ENCODE data around the gene ENKD1.

The ENKD1 gene

DNA sequence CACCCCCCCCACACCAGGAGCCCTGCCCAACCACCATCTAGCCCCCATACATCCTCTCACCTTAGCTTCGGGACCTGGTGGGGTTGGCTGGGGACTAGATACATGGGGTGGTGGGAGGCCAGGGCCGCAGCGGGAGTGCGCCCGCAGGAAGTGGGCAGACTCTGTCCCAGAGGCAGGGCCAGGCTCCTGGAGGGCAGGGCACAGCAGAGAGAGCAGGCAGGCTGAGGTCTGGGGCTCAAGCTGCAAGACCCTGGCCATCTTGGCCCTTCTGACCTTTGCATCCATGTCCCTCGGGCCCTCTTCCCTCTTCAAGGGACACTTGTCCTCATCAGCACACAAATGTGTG is 2.7 kb downstream of the ENKD1 start:
- no peak for DNase-seq (ENCODE audit: low read depth)

DNA sequence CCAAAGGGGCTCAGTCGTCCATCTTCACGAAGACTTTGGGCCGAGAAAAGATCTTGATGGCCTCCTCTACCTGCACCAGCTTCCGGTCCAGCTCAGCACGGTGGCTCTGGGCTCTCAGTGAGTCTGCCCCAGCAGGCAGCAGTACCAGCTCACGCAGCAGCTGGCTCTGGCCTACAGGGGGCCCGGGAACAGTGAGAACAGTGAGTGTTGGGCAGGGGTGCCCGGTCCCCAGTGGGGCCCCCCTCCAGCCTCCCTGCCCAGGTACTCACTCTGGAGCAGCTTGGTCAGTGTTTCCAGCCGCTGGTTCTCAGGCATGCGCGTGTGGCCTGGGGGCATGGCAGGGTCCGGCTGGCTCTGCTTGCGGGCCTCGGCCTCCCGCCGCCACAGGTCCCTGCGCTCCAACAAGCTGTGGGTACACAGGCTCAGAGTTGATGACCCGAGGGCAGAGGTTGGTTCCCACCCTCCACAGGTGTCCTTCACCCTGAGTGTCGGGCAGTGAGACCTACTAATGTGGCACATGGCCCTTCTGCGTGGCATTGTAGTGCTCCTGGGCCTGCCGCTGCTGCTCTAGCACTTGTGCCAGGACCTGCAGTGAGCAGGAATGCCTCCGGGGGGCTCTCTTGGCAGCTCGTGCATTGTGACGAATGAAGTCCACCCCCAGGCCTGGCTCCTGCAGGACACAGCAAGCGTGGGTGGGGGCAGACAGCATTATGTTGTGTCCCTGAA is 3.2 kb downstream of the ENKD1 start:
- DNase-seq (ENCODE audit: low read depth), result no peak

DNA sequence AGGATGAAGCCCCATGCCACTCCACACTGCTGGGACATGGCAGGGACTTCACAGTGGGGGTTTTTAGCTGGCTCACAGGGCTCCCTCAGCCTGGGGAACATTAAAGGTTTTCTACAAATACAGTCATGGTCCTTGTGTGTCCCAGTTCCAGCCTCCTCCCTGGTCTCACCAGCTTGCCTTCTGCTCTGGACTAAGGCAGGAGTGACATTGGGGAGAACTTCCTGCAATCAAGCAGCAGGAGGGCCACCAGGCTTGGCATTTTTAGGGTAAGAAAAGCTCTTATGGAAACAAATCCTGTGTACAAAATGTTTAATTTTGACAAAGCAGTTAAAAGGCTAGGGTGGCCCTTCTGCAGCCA is 3.9 kb downstream of the ENKD1 start:
- DNase-seq (ENCODE audit: low read depth), result no peak

DNA sequence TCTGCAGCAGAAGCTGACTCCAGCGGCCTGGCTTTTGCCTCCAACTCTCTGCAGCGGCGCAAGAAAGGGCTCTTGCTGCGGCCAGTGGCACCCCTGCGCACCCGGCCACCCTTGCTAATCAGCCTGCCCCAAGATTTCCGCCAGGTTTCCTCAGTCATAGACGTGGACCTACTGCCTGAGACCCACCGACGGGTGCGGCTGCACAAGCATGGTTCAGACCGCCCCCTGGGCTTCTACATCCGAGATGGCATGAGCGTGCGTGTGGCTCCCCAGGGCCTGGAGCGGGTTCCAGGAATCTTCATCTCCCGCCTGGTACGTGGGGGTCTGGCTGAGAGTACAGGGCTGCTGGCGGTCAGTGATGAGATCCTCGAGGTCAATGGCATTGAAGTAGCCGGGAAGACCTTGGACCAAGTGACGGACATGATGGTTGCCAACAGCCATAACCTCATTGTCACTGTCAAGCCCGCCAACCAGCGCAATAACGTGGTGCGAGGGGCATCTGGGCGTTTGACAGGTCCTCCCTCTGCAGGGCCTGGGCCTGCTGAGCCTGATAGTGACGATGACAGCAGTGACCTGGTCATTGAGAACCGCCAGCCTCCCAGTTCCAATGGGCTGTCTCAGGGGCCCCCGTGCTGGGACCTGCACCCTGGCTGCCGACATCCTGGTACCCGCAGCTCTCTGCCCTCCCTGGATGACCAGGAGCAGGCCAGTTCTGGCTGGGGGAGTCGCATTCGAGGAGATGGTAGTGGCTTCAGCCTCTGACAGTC is 4.5 kb downstream of the ENKD1 start:
- no peak for DNase-seq (ENCODE audit: low read depth)

DNA sequence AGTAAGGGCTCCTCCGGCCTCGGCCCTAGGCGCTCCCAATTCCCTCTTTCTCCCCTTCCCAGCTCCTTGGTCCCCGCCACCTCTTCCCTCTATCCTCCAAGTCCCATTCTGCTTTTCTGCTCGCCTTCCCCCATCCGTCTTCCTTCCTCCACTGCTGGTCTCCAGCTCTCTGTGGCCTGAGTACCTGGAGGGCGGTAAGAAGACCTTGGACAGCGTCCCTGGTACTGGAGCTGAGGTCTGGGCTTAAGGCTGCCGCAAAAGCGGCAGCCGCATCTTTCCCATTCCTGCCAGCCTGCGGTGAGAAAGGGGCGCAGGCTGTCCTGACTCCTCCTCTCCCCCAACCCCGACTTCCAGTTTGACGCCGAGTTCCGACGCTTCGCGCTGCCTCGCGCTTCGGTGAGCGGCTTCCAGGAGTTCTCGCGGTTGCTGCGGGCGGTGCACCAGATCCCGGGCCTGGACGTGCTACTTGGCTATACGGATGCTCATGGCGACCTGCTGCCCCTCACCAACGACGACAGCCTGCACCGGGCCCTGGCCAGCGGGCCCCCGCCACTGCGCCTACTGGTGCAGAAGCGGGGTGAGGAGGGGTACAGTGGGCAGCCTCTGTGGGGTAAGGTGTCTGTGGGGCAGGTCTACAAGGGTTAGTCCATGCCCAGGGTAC is 5.3 kb downstream of the ENKD1 start:
- DNase-seq (ENCODE audit: low read depth), result no peak

DNA sequence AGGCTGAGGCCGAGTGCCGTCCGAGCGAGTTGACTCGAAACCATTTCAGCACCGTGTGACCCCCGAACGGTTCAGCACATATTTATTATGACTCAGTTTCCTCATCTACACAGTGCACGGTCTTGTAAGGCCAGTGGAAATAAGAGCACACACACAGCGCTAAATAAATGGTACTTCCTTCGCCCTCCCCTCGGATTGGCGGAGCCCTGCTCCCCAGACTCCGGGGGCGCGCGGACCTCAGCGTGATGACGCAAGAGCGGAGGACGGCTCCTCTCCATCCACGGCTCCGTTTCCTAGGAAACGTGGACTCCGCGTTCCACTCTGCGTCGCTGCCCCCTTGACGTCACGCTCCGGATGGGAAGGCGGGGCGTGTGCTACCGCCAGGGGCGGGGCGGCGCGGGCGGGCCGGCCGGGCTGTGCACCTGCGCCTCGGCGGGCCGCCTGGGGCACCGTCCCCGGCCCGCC is 6.0 kb downstream of the ENKD1 start, which contains the start of gene PARD6A:
Gene PARD6A (plus strand): TSS at position 397 of the 465 bp plus-strand sequence. CDS start 79 bp downstream, outside the sequence.
- DNase-seq (ENCODE audit: low read depth), result peak; percentile 92

DNA sequence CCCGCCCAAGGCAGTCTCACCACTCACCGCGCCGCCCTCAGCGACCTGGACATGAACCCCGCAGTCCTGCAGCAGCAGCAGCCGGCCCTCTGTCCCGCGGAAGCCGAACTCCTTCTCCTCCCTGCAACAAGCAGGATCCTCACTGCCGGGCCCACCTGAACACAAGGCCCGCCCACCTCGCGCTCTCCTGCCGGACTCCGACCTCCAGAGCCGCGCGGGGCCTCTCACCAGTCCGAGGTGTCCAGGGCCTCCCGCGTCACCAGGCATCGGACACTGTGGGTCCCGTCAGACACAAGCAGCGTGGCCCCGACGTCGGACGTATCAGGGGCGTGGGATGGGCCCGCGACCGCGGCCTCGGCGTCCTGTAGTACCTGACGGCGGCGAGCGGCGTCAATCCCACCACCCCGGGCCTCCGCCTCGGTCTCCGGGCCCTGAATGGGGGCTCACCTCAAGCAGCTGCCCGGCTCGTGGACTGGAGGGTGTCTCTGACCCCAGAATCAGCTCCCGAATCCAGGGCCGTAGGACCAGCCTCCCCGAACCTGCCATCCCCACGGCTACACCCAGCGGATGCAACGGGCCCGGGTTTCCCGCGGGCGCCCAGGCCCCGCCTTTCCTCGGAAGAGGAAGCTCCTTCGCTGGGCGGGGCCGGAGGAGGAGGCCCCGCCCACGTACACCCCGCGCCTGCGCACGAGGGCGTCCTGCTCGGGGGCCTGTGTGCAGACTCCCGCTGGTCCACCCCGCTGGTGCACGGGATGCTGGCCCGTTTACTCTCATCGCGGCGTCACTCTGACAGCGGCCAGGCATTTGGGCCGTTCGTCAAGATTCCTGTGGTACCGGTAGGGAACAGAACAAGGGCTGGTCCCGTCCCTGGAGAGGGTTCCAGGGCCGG is 6.6 kb downstream of the ENKD1 start, which contains the start of gene ACD:
Gene ACD (minus strand): TSS at position 586 of the 889 bp plus-strand sequence. CDS start 40 bp downstream, at position 546.
- peak; percentile 89 for DNase-seq (ENCODE audit: low read depth)

DNA sequence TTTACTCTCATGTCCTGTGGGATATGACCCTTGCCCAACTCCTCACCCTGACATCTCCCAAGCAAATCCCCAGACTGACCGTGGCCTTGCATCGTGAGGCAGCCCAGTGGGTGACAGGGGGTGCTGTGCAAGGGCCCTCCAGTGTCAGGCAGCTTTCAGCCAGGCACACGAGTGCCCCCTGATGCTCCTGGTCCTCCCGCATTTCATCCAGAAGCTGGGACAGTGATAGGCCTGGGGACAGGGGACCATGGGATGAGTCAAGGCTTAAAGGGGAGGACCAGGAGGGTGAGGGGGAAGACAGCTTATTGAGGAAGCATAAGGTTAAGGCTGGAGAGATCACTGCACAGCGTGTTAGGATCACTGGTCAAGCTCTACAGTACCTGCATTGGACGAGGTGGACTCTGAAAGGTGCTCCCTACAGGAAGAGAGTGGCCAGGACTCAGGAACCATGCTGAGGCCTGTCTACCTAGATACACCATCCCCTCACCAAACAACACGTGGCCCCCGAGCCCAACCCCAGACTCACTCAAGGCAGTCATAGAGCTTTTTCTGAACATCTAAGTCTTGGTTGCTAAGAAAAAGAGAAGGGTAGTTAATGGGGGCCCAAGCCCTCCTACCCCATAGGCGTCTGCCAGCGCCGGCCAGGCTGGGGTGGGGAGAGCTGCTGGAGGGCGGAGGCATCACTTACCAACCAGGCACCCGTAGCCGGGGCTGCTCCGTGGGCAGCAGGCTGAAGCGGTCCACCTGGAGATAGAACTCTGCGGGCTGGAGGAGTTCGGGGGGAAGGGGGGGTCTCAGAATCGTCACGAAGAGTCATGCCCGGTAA is 7.5 kb downstream of the ENKD1 start:
- DNase-seq (ENCODE audit: low read depth), result no peak

DNA sequence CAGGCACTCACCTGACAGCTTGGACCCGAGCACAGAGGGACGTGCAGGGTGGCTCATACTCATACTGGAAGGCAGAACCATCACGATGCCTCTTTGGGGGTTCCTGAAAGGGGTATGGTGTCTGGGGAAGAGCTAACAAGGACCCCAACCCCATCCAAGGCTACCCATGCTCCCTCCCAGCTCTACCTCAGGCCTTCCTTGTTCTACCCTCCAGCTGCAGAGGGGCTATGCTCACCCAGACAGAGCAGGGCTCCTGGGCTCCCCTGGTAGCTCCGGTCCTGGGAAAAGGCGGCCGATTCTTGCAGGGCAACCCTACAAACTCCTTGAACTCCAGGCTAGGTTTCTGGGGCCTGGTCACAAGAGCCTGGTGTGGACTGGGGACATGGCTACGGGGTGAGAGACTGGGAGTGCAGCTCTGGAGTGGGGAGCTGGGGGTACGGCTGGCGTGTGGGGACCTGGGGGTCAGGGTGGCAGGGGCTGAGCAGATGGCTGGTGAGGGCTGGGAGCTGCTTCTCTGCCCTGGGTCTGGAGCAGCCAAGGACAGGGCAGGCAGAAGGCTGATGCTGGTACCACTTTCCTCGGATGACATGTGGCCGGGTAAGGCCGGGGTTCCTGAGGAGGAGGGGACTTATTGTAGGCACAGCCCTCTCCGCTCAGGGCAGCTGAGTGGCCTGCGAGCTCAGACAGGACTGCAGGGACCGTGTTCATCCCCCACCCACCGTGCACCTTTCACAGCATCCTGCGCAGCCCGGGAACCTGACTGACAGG is 8.6 kb downstream of the ENKD1 start:
- no peak for DNase-seq (ENCODE audit: low read depth)

DNA sequence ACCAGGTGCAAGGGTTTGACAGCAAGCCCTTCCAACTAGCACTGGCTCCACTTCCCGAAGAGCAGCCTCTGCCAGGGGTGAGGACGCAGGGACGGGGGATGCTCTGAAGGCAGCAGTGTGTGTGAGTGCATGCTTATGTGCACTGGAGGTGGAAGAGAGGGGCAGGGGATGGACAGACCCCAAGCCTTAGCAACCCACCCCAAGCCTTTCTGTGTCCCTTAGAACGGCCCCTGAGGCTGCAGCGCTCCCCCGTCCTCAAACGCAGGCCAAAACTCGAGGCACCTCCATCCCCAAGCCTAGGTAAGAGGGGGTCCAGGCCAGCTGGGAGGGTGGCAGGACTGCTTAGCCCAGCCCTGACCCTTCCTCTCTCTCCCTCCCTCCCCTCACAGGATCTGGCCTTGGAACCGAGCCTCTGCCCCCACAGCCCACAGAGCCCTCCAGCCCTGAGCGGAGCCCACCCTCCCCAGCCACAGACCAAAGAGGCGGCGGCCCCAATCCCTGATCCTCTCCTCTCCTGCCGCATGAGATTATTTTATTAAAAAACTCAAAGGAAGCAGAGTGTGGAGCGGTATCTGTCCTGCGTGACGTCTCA is 9.4 kb downstream of the ENKD1 start:
- DNase-seq (ENCODE audit: low read depth), result no peak

DNA sequence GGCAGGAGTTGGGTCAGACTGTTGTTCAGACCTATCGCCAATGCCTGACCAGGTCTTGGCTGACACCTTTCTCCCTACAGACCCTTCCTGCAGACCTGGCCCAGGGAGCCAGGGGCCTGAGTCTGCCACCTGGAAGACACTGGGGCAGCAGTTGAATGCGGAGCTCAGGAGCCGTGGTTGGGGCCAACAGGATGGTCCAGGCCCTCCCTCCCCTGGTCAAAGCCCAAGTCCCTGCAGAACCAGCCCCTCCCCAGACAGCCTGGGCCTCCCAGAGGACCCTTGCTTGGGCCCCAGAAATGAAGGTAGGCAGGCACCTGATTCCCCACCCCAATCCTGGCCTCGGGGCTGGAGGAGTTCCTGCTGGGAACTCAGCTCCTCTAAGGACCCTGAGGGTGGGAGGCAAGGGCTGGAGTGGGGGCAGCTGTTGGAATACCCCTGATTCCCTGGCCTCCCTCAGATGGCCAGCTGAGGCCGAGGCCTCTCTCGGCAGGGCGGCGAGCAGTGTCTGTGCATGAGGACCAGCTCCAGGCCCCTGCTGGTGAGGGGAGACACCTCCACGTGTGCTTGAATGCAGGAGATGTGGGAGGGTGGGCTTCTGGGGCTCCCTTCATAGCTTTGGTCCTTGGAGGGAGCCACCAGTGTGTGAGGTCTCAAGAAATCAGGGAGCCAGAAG is 10.1 kb downstream of the ENKD1 start:
- no peak for DNase-seq (ENCODE audit: low read depth)

DNA sequence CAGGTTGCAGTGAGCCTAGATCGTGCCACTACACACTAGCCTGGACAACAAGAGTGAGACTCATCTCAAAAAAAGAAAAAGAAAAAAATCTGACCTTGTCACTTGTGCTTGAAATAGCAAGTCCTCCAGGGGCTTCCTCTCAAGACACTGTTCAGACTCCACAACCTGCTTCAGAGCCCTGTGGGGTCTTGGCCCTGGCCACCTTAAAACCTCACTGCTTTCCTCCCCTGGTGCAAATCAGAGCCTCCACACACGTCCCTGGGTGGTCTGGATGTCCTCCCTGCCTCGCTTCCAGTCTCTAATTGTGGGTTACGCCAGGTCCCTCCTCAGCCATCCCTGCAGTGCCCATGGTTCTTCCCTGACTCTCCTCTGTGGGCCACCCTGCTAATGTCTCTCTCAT is 11.2 kb downstream of the ENKD1 start:
- DNase-seq (ENCODE audit: low read depth), result no peak

DNA sequence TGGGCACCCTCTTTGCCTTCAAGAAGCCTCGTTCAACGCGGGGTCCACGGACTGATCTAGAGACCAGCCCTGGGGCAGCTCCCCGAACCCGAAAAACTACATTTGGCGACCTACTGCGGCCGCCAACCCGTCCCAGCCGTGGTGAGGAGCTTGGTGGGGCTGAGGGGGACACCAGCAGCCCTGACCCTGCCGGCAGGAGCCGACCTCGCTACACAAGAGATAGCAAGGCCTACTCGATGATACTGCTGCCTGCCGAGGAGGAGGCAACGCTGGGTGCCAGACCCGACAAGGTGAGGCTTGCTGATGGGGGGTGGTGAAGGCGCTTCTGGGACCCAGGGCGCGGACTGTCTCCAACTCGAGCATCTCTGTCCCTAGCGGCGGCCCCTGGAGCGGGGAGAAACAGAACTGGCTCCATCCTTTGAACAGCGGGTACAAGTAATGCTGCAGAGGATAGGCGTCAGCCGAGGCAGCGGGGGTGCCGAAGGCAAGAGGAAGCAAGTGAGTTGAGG is 12.1 kb downstream of the ENKD1 start:
- no peak for DNase-seq (ENCODE audit: low read depth)

DNA sequence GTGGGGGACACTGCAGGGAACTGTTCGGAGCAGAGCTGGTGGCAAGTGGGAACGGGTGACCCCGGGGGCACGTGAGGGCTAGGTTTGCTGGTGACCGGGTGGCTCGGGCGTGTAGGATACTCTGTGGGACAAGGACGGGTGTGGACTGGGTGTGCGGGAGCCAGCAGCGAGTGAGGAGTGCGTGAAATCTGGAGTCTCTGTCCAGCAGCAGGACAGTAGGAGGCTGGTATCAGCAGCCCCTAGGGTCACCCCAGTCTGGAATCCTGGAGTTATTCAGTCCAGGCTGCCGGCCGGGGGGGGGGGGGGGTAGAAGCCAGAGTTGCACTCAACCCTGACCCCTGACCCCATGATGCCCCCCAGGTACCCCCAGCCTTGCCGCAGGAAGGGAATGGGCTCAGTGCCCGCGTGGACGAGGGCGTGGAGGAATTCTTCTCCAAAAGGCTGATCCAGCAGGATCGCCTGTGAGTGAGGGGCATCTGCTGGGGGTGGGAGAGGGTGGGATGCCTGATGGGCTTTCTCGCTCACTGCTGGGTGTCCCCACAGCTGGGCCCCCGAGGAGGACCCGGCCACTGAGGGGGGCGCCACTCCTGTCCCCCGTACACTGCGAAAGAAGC is 12.7 kb downstream of the ENKD1 start:
- DNase-seq (ENCODE audit: low read depth), result no peak

DNA sequence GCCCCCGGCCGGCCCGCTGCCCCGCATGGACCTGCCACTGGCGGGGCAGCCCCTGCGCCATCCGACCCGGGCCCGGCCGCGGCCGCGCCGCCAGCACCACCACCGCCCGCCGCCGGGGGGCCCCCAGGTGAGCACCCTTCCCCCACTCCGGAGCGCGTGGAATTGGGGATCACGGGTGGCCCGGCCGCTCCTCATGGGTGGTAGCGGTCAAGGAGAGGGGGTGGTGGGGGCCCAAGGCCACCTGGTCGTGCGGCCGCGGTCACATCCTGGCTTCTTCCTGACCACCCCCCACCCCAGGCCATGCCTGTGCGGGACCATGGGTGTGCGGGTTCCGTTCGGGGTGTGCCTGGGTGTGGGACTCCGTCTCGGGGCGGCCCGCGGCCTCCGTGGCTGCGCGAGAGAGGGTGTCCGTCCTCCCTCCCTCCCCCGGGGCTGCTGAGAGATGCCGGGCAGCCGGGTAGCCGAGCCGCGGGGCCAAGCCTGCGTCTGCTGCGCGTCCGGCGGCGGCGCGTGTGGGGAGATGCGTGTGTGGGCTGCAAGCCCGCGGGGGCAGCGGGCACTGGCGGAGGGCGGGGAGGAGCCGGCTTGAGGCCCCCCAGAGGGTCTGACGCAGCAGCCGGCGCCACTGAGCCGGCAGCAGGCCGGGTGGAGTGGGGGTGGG is 13.3 kb downstream of the ENKD1 start:
- DNase-seq (ENCODE audit: low read depth), result no peak

DNA sequence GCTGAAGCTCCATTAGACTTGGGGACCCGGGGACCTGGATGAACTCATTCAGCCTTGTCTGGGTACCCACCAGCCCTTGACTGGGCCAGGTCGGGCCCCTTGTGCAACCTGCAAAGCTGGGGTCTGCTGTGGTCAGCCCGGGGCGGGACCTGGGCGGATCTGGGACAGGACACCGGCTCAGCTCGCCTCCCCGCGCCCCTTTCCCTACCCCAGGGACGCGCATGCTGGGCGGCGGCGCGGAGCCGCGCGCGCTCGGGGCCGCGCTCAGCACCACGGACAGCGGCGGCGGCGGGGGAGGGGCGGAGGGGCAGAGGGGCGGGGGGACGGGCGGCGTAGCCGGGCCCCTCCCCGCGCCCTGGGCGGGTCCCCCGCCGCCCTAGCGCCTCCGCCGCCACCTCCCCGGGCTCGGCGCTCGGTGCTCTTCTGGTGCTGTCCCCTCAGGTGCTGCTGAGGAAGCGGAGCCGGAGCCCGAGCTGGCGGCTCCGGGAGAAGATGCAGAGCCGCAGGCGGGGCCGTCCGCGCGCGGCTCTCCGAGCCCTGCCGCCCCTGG is 13.9 kb downstream of the ENKD1 start:
- no peak for DNase-seq (ENCODE audit: low read depth)

DNA sequence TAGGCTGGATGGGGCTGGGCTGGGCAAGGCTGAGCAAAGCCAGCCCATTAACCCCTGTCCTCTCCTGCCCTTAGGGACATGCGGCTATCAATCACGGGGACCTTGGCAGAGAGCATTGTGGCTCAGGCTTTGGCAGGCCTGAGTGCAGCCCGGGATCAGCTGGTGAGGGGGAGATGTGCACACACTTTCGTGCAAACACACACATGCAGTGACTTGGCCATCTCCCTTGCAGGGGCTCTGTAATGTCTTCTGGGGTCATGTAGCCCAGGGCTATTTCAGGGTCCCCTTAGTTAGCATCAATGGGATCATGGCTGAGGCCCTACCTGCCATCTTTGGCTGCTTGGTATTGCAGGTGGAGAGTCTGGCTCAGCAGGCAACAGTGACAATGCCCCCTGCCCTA is 14.7 kb downstream of the ENKD1 start:
- DNase-seq (ENCODE audit: low read depth), result no peak

DNA sequence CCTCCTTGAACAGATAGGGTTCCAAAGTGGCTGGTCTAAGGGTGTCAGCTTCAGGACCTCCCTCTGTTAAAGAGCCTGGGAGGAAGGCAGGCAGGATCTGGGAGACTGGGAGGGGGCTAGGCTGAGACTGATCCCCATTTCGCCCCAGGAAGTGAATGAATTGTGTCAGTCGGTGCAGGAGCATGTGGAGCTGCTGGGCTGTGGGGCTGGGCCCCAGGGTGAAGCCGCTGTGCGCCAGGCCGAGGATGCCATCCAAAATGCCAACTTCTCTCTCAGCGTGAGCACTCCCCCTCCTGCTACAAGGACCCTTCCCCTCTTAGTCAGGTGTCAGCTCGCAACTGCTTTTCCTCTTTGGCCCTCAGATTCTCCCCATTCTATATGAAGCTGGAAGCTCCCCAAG is 15.5 kb downstream of the ENKD1 start:
- DNase-seq (ENCODE audit: low read depth), result no peak

Measured in T follicular helper cell (primary cell).